HepG2 (cell line): ENCODE data around the gene FCRL5. TPM values are rescaled to one million over a fixed set of nuclear protein-coding genes. Genes with fewer than 3 reads are reported as not detected.

Source experiments
- ATAC-seq: fragments of 200-7000 bp; cut with Tn5 transposase; 3 replicates; pipeline ENCODE4 v1.9.1; 2020; ENCODE audit warnings: mild to moderate bottlenecking, moderate library complexity
- BruUV-seq: library from RNA; stranded (reverse); fragments of 400-500 nt; replicated peaks from 2 replicates; lab custom pipeline; 2021; lab: Mats Ljungman, UMichigan
- CTCF ChIA-PET: fragments of 300-600 bp; formaldehyde crosslinking; extraction: SDS; loops from one replicate; lab custom pipeline; 2021; ENCODE audit warnings: low total read pairs, inconsistent platforms, low intra/inter-chr PET ratio; lab: Yijun Ruan, JAX
- POLR2A ChIA-PET: fragments of 350-600 bp; sonication (Branson Sonifier 250); formaldehyde crosslinking; loops from one replicate; lab custom pipeline; 2020; ENCODE audit warnings: antibody characterized with exemption, inconsistent platforms; lab: Yijun Ruan, JAX
- DNase-seq: peaks from one replicate; pipeline ENCODE4 v3.0.0-alpha.2; 2015; ENCODE audit warnings: low spot score
- FAIRE-seq: peaks from 3 replicates; lab custom pipeline; 2011; peaks lifted over from hg19 to GRCh38; lab: Jason Lieb, UNC
- H2AFZ ChIP-seq: one replicate; pipeline ENCODE4 v1.6.1; 2011; ENCODE audit warnings: low read length, inconsistent platforms
- H3K27ac ChIP-seq: fragments of 300-600 bp; 3 replicates; pipeline ENCODE4 v1.8.0; 2011; ENCODE audit warnings: mixed run types, mild to moderate bottlenecking, mixed read lengths, low read length, inconsistent platforms; ENCODE audit not compliant: insufficient read depth; ENCODE audit errors: extremely low read length
- H3K27me3 ChIP-seq, 2 experiments: fragments of 200-600 bp in 1 of 2; 2 replicates in 1 of 2; 3 replicates in 1 of 2; pipeline versions ENCODE4 v1.6.0 to v1.8.0; 2011; ENCODE audit warnings: low read length in 2 of 2, mild to moderate bottlenecking in 2 of 2, moderate library complexity in 2 of 2, inconsistent platforms in 1 of 2; ENCODE audit not compliant: insufficient read depth in 2 of 2, control insufficient read depth in 1 of 2
- H3K36me3 ChIP-seq, 2 experiments: fragments of 200-600 bp in 1 of 2; replicated peaks in 1 of 2; 2 replicates in 1 of 2; 3 replicates in 1 of 2; pipeline versions ENCODE4 v1.5.1 to v1.8.0; 2011; ENCODE audit warnings: low read length in 2 of 2, inconsistent platforms in 1 of 2; ENCODE audit not compliant: insufficient read depth in 2 of 2, control insufficient read depth in 1 of 2
- H3K4me1 ChIP-seq: 2 replicates; pipeline ENCODE4 v1.5.1; 2012; ENCODE audit warnings: low read length, inconsistent platforms; ENCODE audit not compliant: insufficient read depth
- H3K4me2 ChIP-seq: 2 replicates; pipeline ENCODE4 v1.6.0; 2011; ENCODE audit warnings: low read depth, low read length, inconsistent platforms
- H3K4me3 ChIP-seq, 3 experiments: fragments of 200-600 bp in 1 of 3; sonication (generic), shearing (Covaris generic) in 1 of 3; replicated peaks in 1 of 3; 2 replicates each; pipeline ENCODE4 v1.5.1; 2011 to 2016; ENCODE audit warnings: low read length in 3 of 3, inconsistent platforms in 2 of 3, low read depth in 2 of 3, mild to moderate bottlenecking in 2 of 3, control low read depth in 1 of 3, mixed read lengths in 1 of 3; ENCODE audit not compliant: insufficient read depth in 1 of 3
- H3K79me2 ChIP-seq: one replicate; pipeline ENCODE4 v1.6.1; 2011; ENCODE audit warnings: low read length, inconsistent platforms; ENCODE audit not compliant: insufficient read depth
- H3K9ac ChIP-seq: 2 replicates; pipeline ENCODE4 v1.6.0; 2011; ENCODE audit warnings: mild to moderate bottlenecking, low read depth, low read length, inconsistent platforms; ENCODE audit not compliant: insufficient read depth
- H3K9me3 ChIP-seq: 2 replicates; pipeline ENCODE4 v1.5.1; 2012; ENCODE audit warnings: mild to moderate bottlenecking, low read length
- H4K20me1 ChIP-seq: 2 replicates; pipeline ENCODE4 v1.6.0; 2011; ENCODE audit warnings: inconsistent platforms, mild to moderate bottlenecking, low read length, moderate library complexity; ENCODE audit not compliant: insufficient read depth
- HNF4G ChIP-seq, 2 experiments: sonication (generic) in 1 of 2; formaldehyde crosslinking in 1 of 2; IDR thresholded peaks; 2 replicates each; pipeline versions ENCODE4 v1.4.0 to v1.6.1; 2011 to 2020; ENCODE audit warnings: borderline replicate concordance in 2 of 2, low read depth in 2 of 2, mild to moderate bottlenecking in 2 of 2, low read length in 1 of 2, missing genetic modification reagents in 1 of 2, moderate library complexity in 1 of 2
- MAF1 ChIP-seq: sonication (generic); formaldehyde crosslinking; IDR thresholded peaks from 2 replicates; pipeline ENCODE4 v1.5.0; 2020; ENCODE audit warnings: missing genetic modification reagents, borderline replicate concordance
- RAD21 ChIP-seq: fragments of 450-650 bp; formaldehyde crosslinking; IDR thresholded peaks from 2 replicates; pipeline ENCODE4 v1.5.0; 2020; ENCODE audit warnings: mild to moderate bottlenecking
- SMC3 ChIP-seq: IDR thresholded peaks from 2 replicates; pipeline ENCODE4 v1.6.1; 2011; ENCODE audit warnings: low read length, improper control_type of control experiment
- STAG1 ChIP-seq: sonication (generic); formaldehyde crosslinking; IDR thresholded peaks from 2 replicates; pipeline ENCODE4 v1.4.0; 2020; ENCODE audit warnings: missing genetic modification reagents
- TEAD3 ChIP-seq: optimal IDR thresholded peaks from 2 replicates; pipeline ENCODE3; 2016; ENCODE audit warnings: borderline replicate concordance
- XRCC5 ChIP-seq: fragments of 200-400 bp; formaldehyde crosslinking; optimal IDR thresholded peaks from 2 replicates; pipeline ENCODE3; 2017; ENCODE audit warnings: mild to moderate bottlenecking, low read length
- ZBTB25 ChIP-seq: IDR thresholded peaks from 2 replicates; pipeline ENCODE4 v1.6.1; 2018; ENCODE audit warnings: missing genetic modification reagents
- ZNF350 ChIP-seq: sonication (generic); formaldehyde crosslinking; IDR thresholded peaks from 2 replicates; pipeline ENCODE4 v1.4.0; 2020; ENCODE audit warnings: mild to moderate bottlenecking, low read depth, missing genetic modification reagents, borderline replicate concordance
- ZNF687 ChIP-seq: sonication (generic); formaldehyde crosslinking; IDR thresholded peaks from 2 replicates; pipeline ENCODE4 v1.5.1; 2020; ENCODE audit warnings: mild to moderate bottlenecking, missing genetic modification reagents, moderate library complexity
- ZNF746 ChIP-seq: sonication (generic); formaldehyde crosslinking; IDR thresholded peaks from 2 replicates; pipeline ENCODE4 v1.8.0; 2022; ENCODE audit warnings: mild to moderate bottlenecking, missing genetic modification reagents
- ZNF770 ChIP-seq: sonication (generic); formaldehyde crosslinking; IDR thresholded peaks from 2 replicates; pipeline ENCODE4 v1.5.0; 2020; ENCODE audit warnings: mild to moderate bottlenecking, missing genetic modification reagents
- ZNF773 ChIP-seq: sonication (generic); formaldehyde crosslinking; IDR thresholded peaks from 2 replicates; pipeline ENCODE4 v1.4.0; 2020; ENCODE audit warnings: missing genetic modification reagents, borderline replicate concordance
- WGBS: methylation state at CpG from one replicate; pipeline ENCODE4 v1.1.6; 2017; ENCODE audit warnings: low lambda C conversion rate; 5-methylcytosine and 5-hydroxymethylcytosine counted together
- in situ Hi-C: cut with HindIII; loops from 2 replicates; pipeline ENCODE4 v1.10.0; 2017; ENCODE audit warnings: low pct_unique_long_range_greater_than_20kb; ENCODE audit not compliant: extremely low pct_ligation_motif_present
- intact Hi-C: fragments of 100-400 bp; cut with micrococcal nuclease; formaldehyde crosslinking; loops from one replicate; pipeline ENCODE4 v1.10.0; 2022; ENCODE audit not compliant: unreplicated experiment
- polyA plus RNA-seq, 8 experiments: library from polyadenylated mRNA; depleted of rRNA in 3 of 8; stranded (reverse) in 7 of 8; unstranded in 1 of 8; fragments of >200 nt; fragmentation: Illumina TruSeq in 4 of 8; extraction: Trizol in 4 of 8; gene quantifications; 2 replicates each; pipeline versions ENCODE4 v1.2.1 to v1.2.3, GENCODE V29; 2011 to 2016; ENCODE audit warnings: low read depth in 4 of 8, missing spikeins in 1 of 8, mixed read lengths in 1 of 8; ENCODE audit not compliant: insufficient read depth in 1 of 8
- total RNA-seq, 5 experiments: library from RNA; depleted of rRNA; stranded (reverse); fragments of >200 nt; fragmentation: Illumina TruSeq; extraction: Trizol; gene quantifications; 2 replicates each; pipeline ENCODE4 v1.2.3, GENCODE V29; 2016; ENCODE audit warnings: low read depth in 1 of 5

The FCRL5 gene
- total and polyA plus RNA-seq, 2 of the 13 experiments (the other 11 are each of a cell fraction or from before 2014, with no cell fraction given): not detected

DNA sequence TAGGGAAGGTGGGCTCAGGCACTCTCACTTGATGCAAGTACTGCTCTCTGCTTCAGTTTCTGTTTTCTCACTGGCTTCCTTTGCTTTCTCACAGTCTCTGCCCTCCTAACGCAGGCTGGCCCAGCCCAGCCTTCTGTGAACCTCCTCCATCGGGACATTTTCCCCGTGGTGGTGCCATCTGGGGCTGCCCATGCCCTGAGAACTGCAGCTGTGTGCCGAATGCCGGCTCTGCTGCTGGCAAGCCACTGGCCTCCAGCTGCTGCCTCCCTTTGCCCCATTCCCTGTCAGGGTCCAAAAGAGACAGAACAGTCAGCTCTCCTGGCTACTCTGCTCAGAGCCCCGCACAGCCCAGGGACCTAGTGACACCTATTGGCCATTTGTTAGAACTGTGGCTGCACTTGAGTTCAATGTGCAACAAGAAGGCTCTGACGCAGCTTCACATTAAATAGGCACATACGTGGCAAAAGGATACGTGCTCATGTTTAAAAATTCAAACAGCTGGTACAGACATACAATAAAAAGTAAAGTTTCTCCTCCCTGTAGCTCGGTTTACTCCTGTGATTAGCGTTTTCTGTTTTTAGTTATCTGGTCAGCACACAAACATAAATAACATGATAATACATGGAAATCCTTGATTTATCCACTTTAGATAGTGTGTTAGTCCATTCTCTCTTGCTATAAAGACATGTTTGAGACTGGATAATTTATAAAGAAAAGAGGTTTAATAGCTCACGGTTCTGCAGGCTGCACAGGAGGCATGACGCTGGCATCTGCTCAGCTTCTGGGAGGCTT lies 46.6 kb downstream of the FCRL5 start:
- in situ Hi-C loops: no loop called here
- H3K27ac ChIP-seq: no peak overlapping the region
- FAIRE-seq (peak; percentile 70), DNase-seq (peak; percentile 57), ATAC-seq (peak; percentile 100)
- no peaks in the 10 kb centered on the region for H3K4me1 ChIP-seq
- H3K36me3 ChIP-seq: no peaks in the 10 kb centered on the region
- no TSS peak for BruUV-seq
- H3K9ac ChIP-seq: no peak overlapping the region
- H3K4me3 ChIP-seq: no peak overlapping the region
- peaks cover 0 to 1% of the 10 kb centered on the region in 2 experiments; a peak in 2 of 5 replicates for H3K27me3 ChIP-seq
- H3K79me2 ChIP-seq: no peaks in the 10 kb centered on the region
- H3K4me2 ChIP-seq: no peak overlapping the region
- CTCF ChIA-PET: no interaction called here
- 17% methylated on average over 12 of the region's 13 CpGs for WGBS
- no peak overlapping the region for H2AFZ ChIP-seq
- H3K9me3 ChIP-seq: no peaks in the 10 kb centered on the region
- intact Hi-C loops: no loop called here
- no peaks in the 10 kb centered on the region for H4K20me1 ChIP-seq
- POLR2A ChIA-PET: no interaction called here
- TF ChIP-seq RAD21 (CRISPR knock-in tag): peak; percentile 55
- TF ChIP-seq MAF1: no peak
- TF ChIP-seq HNF4G (IDR thresholded peaks at IDR 0.05; ENCODE audit: borderline replicate concordance, low read depth, low read length): peak; percentile 23; the same call in 1 of the 2 replicates
- TF ChIP-seq HNF4G (CRISPR knock-in tag; IDR thresholded peaks at IDR 0.05; ENCODE audit: borderline replicate concordance, low read depth): no peak
- peak; percentile 64 for TF ChIP-seq XRCC5
- TF ChIP-seq ZNF687 (CRISPR knock-in tag): 0 out of 2 replicates have a peak, but pooled peaks have one; percentile 15
- no peak for TF ChIP-seq ZNF350 (CRISPR knock-in tag)
- TF ChIP-seq STAG1: peak; percentile 68
- 0 out of 2 replicates have a peak, but pooled peaks have one; percentile 21 for TF ChIP-seq SMC3
- 0 out of 2 replicates have a peak, but pooled peaks have one; percentile 36 for TF ChIP-seq ZBTB25 (CRISPR knock-in tag)
- no peak for TF ChIP-seq ZNF746
- TF ChIP-seq TEAD3 (CRISPR knock-in tag): peak; percentile 7
- TF ChIP-seq ZNF773 (CRISPR knock-in tag): no peak
- peak; percentile 15; the same call in 1 of the 2 replicates for TF ChIP-seq ZNF770 (CRISPR knock-in tag)
